ENCODE measurements around the gene APOBEC3C. TPM values are rescaled to one million over a fixed set of nuclear protein-coding genes. Genes with fewer than 3 reads are reported as not detected.

The APOBEC3C gene
- 10 to 100 TPM in 3 of 8 experiments, 1 to 10 TPM in 4, under 1 TPM in 1; 0.96 to 59.2 (median 4.5) TPM for total RNA-seq

- ATAC-seq (replicated peaks in 6 of 8), result peak; percentile 93 to 96 (median 94)
These were observed at the start of gene APOBEC3C for GRCh38 chr22:39013942-39014722. Gene APOBEC3C (plus strand): TSS chr22:39014257. CDS start chr22:39014363, 106 bp downstream.

DNA sequence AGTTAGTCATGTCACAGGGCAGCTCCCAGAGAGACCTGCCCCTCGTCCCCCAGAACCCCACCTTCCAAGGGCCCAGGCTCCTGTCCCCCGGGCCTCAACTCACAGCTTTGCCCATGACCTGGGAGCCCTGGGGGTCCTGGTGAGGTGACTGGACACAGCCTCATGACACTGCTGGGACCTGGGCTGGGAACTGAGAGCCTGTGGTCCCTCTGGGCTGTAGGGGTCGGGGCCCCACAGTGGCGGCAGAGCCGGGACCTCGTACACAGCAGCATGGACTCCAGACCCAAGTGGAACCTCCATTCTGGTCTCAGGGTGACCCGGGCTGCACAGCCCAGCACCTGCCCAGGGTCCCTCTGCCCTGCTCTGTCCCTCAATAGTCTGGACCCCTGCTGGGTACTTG, 49.8 kb upstream of the APOBEC3C start:
- Histone ChIP-seq H3K4me3 (no peak overlapping the region), H3K4me1 (replicated peaks in 1 of 2) (peaks cover 6 to 11% of the 10 kb centered on the region in 2 donors), H3K27ac (no peak overlapping the region)
- ATAC-seq (replicated peaks in 6 of 8), result no peak
- 60 to 100% methylated on average over 1 of the region's 7 CpGs; no CpG with 5 or more reads in 8 of the 10 experiments for WGBS, 10 experiments
- in situ Hi-C loops (cut with MboI; ENCODE audit: low pct_unique_long_range_greater_than_20kb in 2 of 9, low sequenced_read_pairs in 9 of 9, unreplicated experiment in 9 of 9), result no loop called here

More at GRCh38 chr22:39013942-39014722, at the start of gene APOBEC3C:
- H3K4me1 ChIP-seq (replicated peaks in 1 of 2), result peaks cover 24 to 26% of the 10 kb centered on the region in 2 donors
- WGBS, 10 experiments, result 0 to 26% (median 10%) methylated on average over 1 to 6 of the region's 18 CpGs; no CpG with 5 or more reads in 5 of the 10 experiments
- H3K4me3 ChIP-seq, result peak within 1 kb of the TSS in 1 of 5 donors; percentile 2
- peak within 1 kb of the TSS in 1 of 2 donors; percentile 64 for H3K27ac ChIP-seq
- in situ Hi-C loops (cut with MboI; ENCODE audit: low pct_unique_long_range_greater_than_20kb in 2 of 9, low sequenced_read_pairs in 9 of 9, unreplicated experiment in 9 of 9), result loop anchor here in 3 of 9 experiments (10.0 to 25.0 kb wide), 3 partner anchors 98 to 252 kb away; partner anchors contain the start of gene SUN2 (in 1 of the 3)

DNA sequence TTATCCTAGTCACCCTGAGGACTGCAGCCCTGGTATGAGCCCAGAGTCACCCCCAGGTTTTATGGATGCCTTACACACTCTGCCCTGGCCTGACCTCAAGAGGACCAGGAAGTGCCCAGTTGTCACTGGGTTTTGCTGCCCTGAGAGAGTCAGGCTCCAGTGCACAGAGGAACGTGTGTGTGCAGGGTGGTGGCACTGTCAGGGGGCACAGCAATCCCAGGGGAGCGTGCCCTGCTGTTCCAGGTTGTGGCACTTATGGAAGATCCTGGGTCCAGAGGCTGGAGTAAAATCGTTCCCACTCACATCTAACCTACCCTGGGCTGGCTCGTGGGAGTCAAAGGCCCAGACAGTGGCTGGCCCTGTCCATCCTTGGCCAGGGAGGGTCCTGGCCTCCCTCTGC, 49.1 kb upstream of the APOBEC3C start:
- no peak overlapping the region for H3K27ac ChIP-seq
- H3K4me1 ChIP-seq (replicated peaks in 1 of 2), result peaks cover 6 to 11% of the 10 kb centered on the region in 2 donors
- no peak for ATAC-seq (replicated peaks in 6 of 8)
- H3K4me3 ChIP-seq, result no peak overlapping the region
- WGBS, 10 experiments, result 10 to 100% (median 60%) methylated on average over 1 to 2 of the region's 4 CpGs; no CpG with 5 or more reads in 7 of the 10 experiments
- in situ Hi-C loops (cut with MboI; ENCODE audit: low pct_unique_long_range_greater_than_20kb in 2 of 9, low sequenced_read_pairs in 9 of 9, unreplicated experiment in 9 of 9), result no loop called here

DNA sequence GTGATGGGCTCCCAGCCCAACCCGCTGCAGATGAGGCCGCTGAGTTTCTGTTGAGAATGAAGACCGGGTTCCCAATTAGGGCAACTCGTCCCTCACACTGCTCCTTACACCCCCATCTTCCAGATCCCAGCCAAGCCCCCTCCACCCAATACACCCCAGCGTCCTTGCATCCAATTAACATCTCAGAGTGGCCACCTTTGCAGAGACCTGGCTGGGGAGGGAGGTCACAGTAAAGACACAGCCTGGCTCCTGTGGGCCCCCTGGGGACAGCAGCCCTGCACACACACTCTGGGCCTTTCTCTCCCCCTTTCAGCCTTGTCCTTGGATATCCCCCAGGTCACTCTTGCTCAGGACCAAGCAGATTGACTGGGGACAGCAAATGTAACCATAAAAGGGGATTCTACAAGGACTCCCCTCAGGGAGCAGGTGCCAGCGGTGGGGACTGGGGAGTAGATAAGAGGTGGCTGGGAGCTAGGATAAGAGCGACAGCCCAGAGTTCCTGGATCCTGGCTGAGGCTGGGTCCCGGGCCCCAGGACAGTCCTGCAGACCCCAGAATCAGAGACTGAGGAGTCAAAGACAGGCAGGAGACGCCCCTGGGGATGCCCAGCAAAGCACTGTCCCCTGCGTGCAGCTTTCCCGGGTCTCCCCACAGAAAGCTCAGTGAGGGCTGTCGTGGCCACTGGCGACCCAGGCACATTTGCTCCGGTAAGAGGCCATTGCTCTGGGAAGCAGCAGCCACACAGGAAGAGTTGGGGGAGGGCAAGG, 48.3 kb upstream of the APOBEC3C start:
- in situ Hi-C loops (cut with MboI; ENCODE audit: low pct_unique_long_range_greater_than_20kb in 2 of 9, low sequenced_read_pairs in 9 of 9, unreplicated experiment in 9 of 9), result no loop called here
- WGBS, 10 experiments, result 28 to 80% (median 77%) methylated on average over 1 to 7 of the region's 14 CpGs; no CpG with 5 or more reads in 7 of the 10 experiments

DNA sequence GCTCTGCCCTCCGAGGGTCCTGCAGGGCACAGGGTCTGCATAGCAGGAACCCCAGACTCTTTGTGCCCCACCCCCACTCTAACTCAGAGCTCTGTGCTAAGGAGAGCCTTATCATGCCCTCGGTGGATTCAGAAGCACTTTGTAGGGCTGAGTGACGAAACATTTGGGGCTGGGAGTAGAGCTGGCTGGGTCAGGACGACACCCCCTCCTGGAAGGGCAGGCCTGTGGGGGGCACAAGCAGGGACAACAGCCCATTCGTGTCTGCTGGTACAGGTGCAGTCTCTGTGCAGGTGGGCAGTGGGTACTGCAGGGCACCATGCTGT, 47.7 kb upstream of the APOBEC3C start:
- 71 to 100% (median 90%) methylated on average over 1 to 3 of the region's 5 CpGs; no CpG with 5 or more reads in 7 of the 10 experiments for WGBS, 10 experiments
- Histone ChIP-seq H3K4me1 (replicated peaks in 1 of 2) (peaks cover 6 to 11% of the 10 kb centered on the region in 2 donors), H3K27ac (no peak overlapping the region), H3K4me3 (no peak overlapping the region)
- in situ Hi-C loops (cut with MboI; ENCODE audit: low pct_unique_long_range_greater_than_20kb in 2 of 9, low sequenced_read_pairs in 9 of 9, unreplicated experiment in 9 of 9), result no loop called here
- no peak for ATAC-seq (replicated peaks in 6 of 8)

More for the DNA sequence above, 48.3 kb upstream of the APOBEC3C start:
- no peak overlapping the region for H3K27ac ChIP-seq
- ATAC-seq (replicated peaks in 6 of 8), result no peak
- H3K4me3 ChIP-seq, result no peak overlapping the region
- peaks cover 6 to 11% of the 10 kb centered on the region in 2 donors for H3K4me1 ChIP-seq (replicated peaks in 1 of 2)

DNA sequence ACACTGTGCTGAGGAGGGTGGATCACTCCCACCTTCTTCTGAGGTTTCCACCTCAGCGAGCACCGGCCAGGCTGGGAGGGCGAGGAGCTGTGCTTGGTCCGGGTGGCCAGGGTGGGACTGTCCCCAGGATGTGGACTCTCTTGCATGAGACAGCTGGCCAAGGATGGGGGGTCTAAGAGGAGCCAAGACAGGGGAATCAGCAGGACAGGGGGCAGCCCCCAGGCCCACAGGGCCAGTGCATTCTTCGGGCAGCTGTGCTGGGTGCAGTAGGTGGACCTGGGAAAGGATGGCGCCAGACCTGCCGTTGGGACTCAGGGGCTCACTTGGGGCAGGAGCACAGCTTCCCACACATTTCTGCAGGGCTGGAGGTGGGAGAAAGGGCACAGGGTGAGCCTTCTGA, 47.1 kb upstream of the APOBEC3C start:
- Histone ChIP-seq H3K4me1 (replicated peaks in 1 of 2) (peaks cover 6 to 11% of the 10 kb centered on the region in 2 donors), H3K27ac (no peak overlapping the region), H3K4me3 (no peak overlapping the region)
- 50 to 92% methylated on average over 2 to 5 of the region's 7 CpGs; no CpG with 5 or more reads in 8 of the 10 experiments for WGBS, 10 experiments
- in situ Hi-C loops (cut with MboI; ENCODE audit: low pct_unique_long_range_greater_than_20kb in 2 of 9, low sequenced_read_pairs in 9 of 9, unreplicated experiment in 9 of 9), result no loop called here
- no peak for ATAC-seq (replicated peaks in 6 of 8)

- in situ Hi-C loops (cut with MboI; ENCODE audit: low pct_unique_long_range_greater_than_20kb in 2 of 9, low sequenced_read_pairs in 9 of 9, unreplicated experiment in 9 of 9), result no loop called here
- WGBS, 10 experiments, result 36 to 82% (median 74%) methylated on average over 2 to 7 of the region's 15 CpGs; no CpG with 5 or more reads in 4 of the 10 experiments
- ATAC-seq (replicated peaks in 6 of 8), result no peak
- Histone ChIP-seq H3K27ac (no peak overlapping the region), H3K4me1 (replicated peaks in 1 of 2) (peaks cover 6 to 11% of the 10 kb centered on the region in 2 donors), H3K4me3 (no peak overlapping the region)
These were observed 46.3 kb upstream of the APOBEC3C start for GRCh38 chr22:38967451-38968450.

DNA sequence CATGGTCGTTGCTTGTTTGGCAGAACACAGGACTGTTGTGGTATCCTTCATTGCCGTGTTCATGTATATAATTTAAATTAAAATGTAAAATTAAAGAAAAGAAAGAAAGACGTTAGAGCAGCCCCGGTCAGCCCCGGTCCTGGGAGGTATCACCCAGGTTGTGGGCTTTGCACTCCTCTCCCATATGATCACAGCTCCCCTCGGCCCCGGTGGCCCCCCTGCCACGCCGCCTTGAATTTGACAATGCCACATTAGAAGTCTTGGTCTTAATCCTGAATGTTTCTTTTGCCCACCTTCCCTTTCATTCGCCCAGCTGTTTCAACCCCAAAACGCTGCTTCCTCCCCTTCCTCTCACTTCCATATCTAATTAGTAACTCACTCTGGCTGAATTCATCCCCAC, 45.3 kb upstream of the APOBEC3C start:
- Histone ChIP-seq H3K27ac (no peak overlapping the region), H3K4me3 (no peak overlapping the region), H3K4me1 (replicated peaks in 1 of 2) (peaks cover 6 to 8% of the 10 kb centered on the region in 2 donors)
- ATAC-seq (replicated peaks in 6 of 8), result no peak
- in situ Hi-C loops (cut with MboI; ENCODE audit: low pct_unique_long_range_greater_than_20kb in 2 of 9, low sequenced_read_pairs in 9 of 9, unreplicated experiment in 9 of 9), result no loop called here
- WGBS, 10 experiments, result 38 to 85% (median 75%) methylated on average over 1 to 10 of the region's 11 CpGs; no CpG with 5 or more reads in 4 of the 10 experiments

GRCh38 chr22:38970551-38970950, 43.5 kb upstream of the APOBEC3C start:
- Histone ChIP-seq H3K27ac (no peak overlapping the region), H3K4me3 (no peak overlapping the region), H3K4me1 (replicated peaks in 1 of 2) (peaks cover 3 to 5% of the 10 kb centered on the region in 2 donors)
- 0 to 80% (median 62%) methylated on average over 2 to 7 of the region's 8 CpGs; no CpG with 5 or more reads in 2 of the 10 experiments for WGBS, 10 experiments
- in situ Hi-C loops (cut with MboI; ENCODE audit: low pct_unique_long_range_greater_than_20kb in 2 of 9, low sequenced_read_pairs in 9 of 9, unreplicated experiment in 9 of 9), result no loop called here
- ATAC-seq (replicated peaks in 6 of 8), result peak in 1 of 8 experiments; percentile 51

DNA sequence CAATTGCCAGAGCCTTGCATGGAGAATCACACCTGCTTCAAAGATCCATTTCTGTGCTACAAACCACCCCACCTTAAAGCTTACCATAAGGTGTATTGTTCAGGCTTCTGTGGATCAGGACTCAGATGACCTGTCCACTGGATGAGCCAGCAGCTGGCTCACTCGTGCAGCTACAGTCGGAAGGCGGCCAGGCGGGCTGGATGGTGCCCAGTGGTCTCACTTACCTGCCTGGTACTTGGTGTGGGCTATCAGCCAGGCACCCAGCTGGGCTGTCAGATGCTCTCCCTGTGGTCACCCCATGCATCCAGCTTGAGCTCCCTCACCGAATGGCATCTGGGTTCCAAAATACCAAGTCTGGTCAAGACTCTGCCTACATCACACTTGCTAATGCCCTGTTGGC, 42.9 kb upstream of the APOBEC3C start:
- 60 to 67% methylated on average over 1 of the region's 5 CpGs; no CpG with 5 or more reads in 8 of the 10 experiments for WGBS, 10 experiments
- no peak for ATAC-seq (replicated peaks in 6 of 8)
- Histone ChIP-seq H3K27ac (no peak overlapping the region), H3K4me1 (replicated peaks in 1 of 2) (no peaks in the 10 kb centered on the region), H3K4me3 (no peak overlapping the region)
- in situ Hi-C loops (cut with MboI; ENCODE audit: low pct_unique_long_range_greater_than_20kb in 2 of 9, low sequenced_read_pairs in 9 of 9, unreplicated experiment in 9 of 9), result no loop called here

- no peak for ATAC-seq (replicated peaks in 6 of 8)
- Histone ChIP-seq H3K4me3 (no peak overlapping the region), H3K4me1 (replicated peaks in 1 of 2) (no peaks in the 10 kb centered on the region), H3K27ac (no peak overlapping the region)
- WGBS, 10 experiments, result 50 to 80% methylated on average over 1 to 2 of the region's 3 CpGs; no CpG with 5 or more reads in 8 of the 10 experiments
- in situ Hi-C loops (cut with MboI; ENCODE audit: low pct_unique_long_range_greater_than_20kb in 2 of 9, low sequenced_read_pairs in 9 of 9, unreplicated experiment in 9 of 9), result no loop called here
These were observed 42.3 kb upstream of the APOBEC3C start for GRCh38 chr22:38971791-38972190.

- in situ Hi-C loops (cut with MboI; ENCODE audit: low pct_unique_long_range_greater_than_20kb in 2 of 9, low sequenced_read_pairs in 9 of 9, unreplicated experiment in 9 of 9), result no loop called here
- no peak overlapping the region for H3K27ac ChIP-seq
- ATAC-seq (replicated peaks in 6 of 8), result no peak
- H3K4me3 ChIP-seq, result no peak overlapping the region
- H3K4me1 ChIP-seq (replicated peaks in 1 of 2), result no peaks in the 10 kb centered on the region
- WGBS, 10 experiments, result 5 to 90% (median 78%) methylated on average over 1 to 4 of the region's 5 CpGs; no CpG with 5 or more reads in 5 of the 10 experiments
These were observed 41.5 kb upstream of the APOBEC3C start for GRCh38 chr22:38972558-38972957.
